EL (cell line): ENCODE data around the gene CHKA.

Experiments used
- DNase-seq: peaks from one replicate; pipeline ENCODE4 v3.0.0-alpha.2; 2016

The CHKA gene

GRCh38 chr11:68121067-68121899, at the start of gene CHKA:
CHKA (minus strand) TSS chr11:68121388; CDS start chr11:68121177, 211 bp downstream.
- DNase-seq: peak; percentile 94

GRCh38 chr11:68169442-68169841, 48.3 kb upstream of the CHKA start:
- DNase-seq: no peak

- DNase-seq: no peak
These were observed 47.5 kb upstream of the CHKA start for GRCh38 chr11:68168694-68169093.

GRCh38 chr11:68167474-68167873, 46.3 kb upstream of the CHKA start:
- no peak for DNase-seq

GRCh38 chr11:68166969-68167368, 45.8 kb upstream of the CHKA start:
- DNase-seq: no peak

GRCh38 chr11:68165601-68166000, 44.4 kb upstream of the CHKA start:
- no peak for DNase-seq

GRCh38 chr11:68164437-68164836, 43.2 kb upstream of the CHKA start:
- peak; percentile 55 for DNase-seq

- DNase-seq: no peak
These were observed 42.5 kb upstream of the CHKA start for GRCh38 chr11:68163691-68164090.

- DNase-seq: no peak
These were observed 39.0 kb upstream of the CHKA start for GRCh38 chr11:68160100-68160695.

GRCh38 chr11:68159665-68160064, 38.5 kb upstream of the CHKA start:
- no peak for DNase-seq

GRCh38 chr11:68159161-68159560, 38.0 kb upstream of the CHKA start:
- DNase-seq: no peak

GRCh38 chr11:68158580-68158979, 37.4 kb upstream of the CHKA start:
- DNase-seq: no peak

- DNase-seq: no peak
These were observed 32.6 kb upstream of the CHKA start for GRCh38 chr11:68153742-68154141.

GRCh38 chr11:68150037-68150436, 28.8 kb upstream of the CHKA start:
- DNase-seq: peak; percentile 23

GRCh38 chr11:68149417-68149816, 28.2 kb upstream of the CHKA start:
- no peak for DNase-seq

- no peak for DNase-seq
These were observed 27.7 kb upstream of the CHKA start for GRCh38 chr11:68148879-68149278.

GRCh38 chr11:68148071-68148805, 27.1 kb upstream of the CHKA start:
- no peak for DNase-seq

GRCh38 chr11:68146704-68147474, 25.7 kb upstream of the CHKA start:
- DNase-seq: peak; percentile 50

GRCh38 chr11:68146010-68146540, 24.9 kb upstream of the CHKA start:
- DNase-seq: no peak

- no peak for DNase-seq
These were observed 24.1 kb upstream of the CHKA start for GRCh38 chr11:68145120-68145866.

GRCh38 chr11:68143310-68143689, 22.1 kb upstream of the CHKA start:
- no peak for DNase-seq
